ENCODE results near the gene CACNA1C.

Gene CACNA1C

GRCh38 chr12:2263901-2264300 lies 211.1 kb downstream of the CACNA1C start:
- no peak for DNase-seq

GRCh38 chr12:2264651-2265232 lies 212.0 kb downstream of the CACNA1C start:
- DNase-seq: no peak

- DNase-seq: no peak
Observed at GRCh38 chr12:2265461-2266167, 212.8 kb downstream of the CACNA1C start.

- no peak for DNase-seq
Observed at GRCh38 chr12:2266666-2267620, 214.2 kb downstream of the CACNA1C start.

- no peak for DNase-seq
Observed at GRCh38 chr12:2267703-2268470, 215.1 kb downstream of the CACNA1C start.

- no peak for DNase-seq
Observed at GRCh38 chr12:2268471-2269286, 215.9 kb downstream of the CACNA1C start.

- DNase-seq: no peak
Observed at GRCh38 chr12:2270846-2271245, 218.1 kb downstream of the CACNA1C start.

GRCh38 chr12:2271961-2272360 lies 219.2 kb downstream of the CACNA1C start:
- DNase-seq: no peak

- no peak for DNase-seq
Observed at GRCh38 chr12:2273288-2273687, 220.5 kb downstream of the CACNA1C start.

GRCh38 chr12:2273751-2274150 lies 221.0 kb downstream of the CACNA1C start:
- DNase-seq: no peak

GRCh38 chr12:2274733-2275132 lies 221.9 kb downstream of the CACNA1C start:
- DNase-seq: no peak

- no peak for DNase-seq
Observed at GRCh38 chr12:2276288-2277033, 223.7 kb downstream of the CACNA1C start.

- no peak for DNase-seq
Observed at GRCh38 chr12:2277492-2278155, 224.8 kb downstream of the CACNA1C start.

- no peak for DNase-seq
Observed at GRCh38 chr12:2281446-2281845, 228.7 kb downstream of the CACNA1C start.

GRCh38 chr12:2282318-2282717 lies 229.5 kb downstream of the CACNA1C start:
- no peak for DNase-seq

- DNase-seq: no peak
Observed at GRCh38 chr12:2283480-2283879, 230.7 kb downstream of the CACNA1C start.

- no peak for DNase-seq
Observed at GRCh38 chr12:2283916-2284315, 231.1 kb downstream of the CACNA1C start.

- DNase-seq: no peak
Observed at GRCh38 chr12:2284321-2284813, 231.6 kb downstream of the CACNA1C start.

GRCh38 chr12:2284857-2285256 lies 232.1 kb downstream of the CACNA1C start:
- DNase-seq: peak; percentile 51

GRCh38 chr12:2285462-2285861 lies 232.7 kb downstream of the CACNA1C start:
- no peak for DNase-seq
